CD4-positive, alpha-beta T cell treated with Interleukin-1 beta for 1 hour (primary cell): ENCODE results near the gene GTF2F2.

ENCODE experiments used
- DNase-seq, 2 donors: peaks; one replicate each; pipeline ENCODE4 v3.0.0-alpha.2; 2020 to 2022

The GTF2F2 gene

GRCh38 chr13:45119991-45120864 is at the start of gene GTF2F2:
Gene GTF2F2, plus strand, starts transcription at chr13:45120510. Its CDS starts 146 bp downstream, at chr13:45120656.
- peak; percentile 88 to 90 for DNase-seq

GRCh38 chr13:45073809-45074208 is 46.5 kb upstream of the GTF2F2 start:
- DNase-seq = no peak

- DNase-seq = no peak
Measured at GRCh38 chr13:45074721-45075120, 45.6 kb upstream of the GTF2F2 start.

DNA sequence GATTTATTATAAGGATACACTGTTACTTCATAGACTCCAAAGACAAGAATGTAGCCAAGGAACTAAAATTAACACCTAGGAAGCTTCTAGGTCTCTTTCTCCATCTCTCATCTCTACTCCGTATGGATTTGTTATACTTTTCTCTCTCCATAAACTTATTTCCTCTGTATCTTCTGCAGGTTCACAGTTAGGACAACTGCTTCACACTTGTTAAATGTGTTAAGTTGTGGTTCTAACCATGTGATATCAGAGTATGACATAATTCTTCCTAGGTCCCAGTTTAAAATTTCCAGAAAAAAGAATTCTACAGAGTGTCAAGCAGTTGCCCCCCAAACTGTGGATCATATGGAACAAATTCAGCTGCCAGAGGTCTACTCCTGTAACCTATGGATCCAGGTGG is 42.3 kb upstream of the GTF2F2 start:
- no peak for DNase-seq

DNA sequence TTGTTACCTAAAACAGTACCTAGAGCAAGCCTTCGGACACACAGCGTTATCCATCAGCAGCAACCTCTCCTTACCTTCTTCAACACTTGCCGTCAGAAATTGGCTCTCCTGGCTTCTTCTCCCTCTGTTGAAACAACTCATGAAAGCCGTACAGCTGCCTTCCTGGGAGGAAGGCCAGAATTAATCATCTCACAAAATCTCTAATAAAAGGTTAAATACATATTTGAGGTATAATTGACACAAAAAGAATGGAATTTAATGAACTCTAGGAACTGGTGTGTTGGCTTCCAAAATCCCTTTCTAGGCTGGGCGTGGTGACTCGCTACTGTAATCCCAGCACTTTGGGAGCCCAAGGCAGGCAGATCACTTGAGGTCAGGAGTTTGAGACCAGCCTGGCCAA is 37.3 kb upstream of the GTF2F2 start:
- DNase-seq = no peak

GRCh38 chr13:45084515-45084914 is 35.8 kb upstream of the GTF2F2 start:
- no peak for DNase-seq

GRCh38 chr13:45086484-45086883 is 33.8 kb upstream of the GTF2F2 start:
- no peak for DNase-seq

- no peak for DNase-seq
Measured at GRCh38 chr13:45092663-45093062, 27.6 kb upstream of the GTF2F2 start.

DNA sequence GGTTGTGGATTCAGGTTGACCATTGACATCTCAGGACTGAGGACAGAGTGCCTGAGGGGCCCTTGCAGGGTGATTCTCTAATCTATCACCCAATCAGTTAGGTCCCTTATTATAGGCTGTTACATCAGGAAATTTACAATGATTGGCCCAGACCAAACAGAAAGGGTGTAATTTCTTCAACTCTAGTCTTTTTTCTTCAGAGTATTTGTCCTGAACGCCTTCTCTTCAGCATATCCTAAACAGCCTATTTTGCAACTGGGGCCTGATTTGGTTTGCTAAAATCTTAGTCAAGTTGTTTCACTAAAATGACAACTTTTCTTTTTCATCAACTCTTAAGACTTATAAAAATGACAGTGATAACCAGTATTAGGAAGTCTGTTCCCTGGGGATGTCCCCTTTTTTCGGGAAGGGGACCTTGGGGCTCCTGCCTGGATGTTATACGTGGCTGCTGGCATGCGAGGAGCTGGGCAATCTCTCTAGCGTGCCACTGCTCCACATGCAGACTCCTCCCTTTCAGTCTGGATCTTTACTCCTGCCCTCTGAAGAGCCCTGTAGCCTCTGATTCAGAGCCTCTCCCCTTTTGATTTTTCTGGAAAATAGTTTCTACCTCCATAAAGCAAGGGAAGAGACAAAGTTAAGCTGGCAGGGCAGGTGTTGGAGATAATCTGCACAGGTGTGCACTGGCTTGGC is 19.6 kb upstream of the GTF2F2 start:
- no peak for DNase-seq

- DNase-seq = no peak
Measured at GRCh38 chr13:45101327-45102018, 18.8 kb upstream of the GTF2F2 start.

DNA sequence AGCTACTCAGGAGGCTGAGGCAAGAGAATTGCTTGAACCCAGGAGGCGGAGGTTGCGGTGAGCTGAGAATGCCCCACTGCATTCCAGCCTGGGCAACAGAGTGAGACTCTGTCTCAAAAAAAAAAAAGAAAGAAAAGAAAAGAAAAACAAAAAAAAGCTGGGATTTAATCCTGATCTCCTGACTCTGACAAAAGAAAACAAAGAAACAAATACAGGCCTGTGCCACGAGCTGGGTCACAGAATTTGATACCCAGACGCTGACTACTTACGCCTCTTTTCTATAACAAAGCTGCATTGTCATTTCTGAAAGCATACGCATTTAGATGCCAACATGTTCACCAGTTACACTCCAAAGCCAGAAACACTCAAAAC is 18.2 kb upstream of the GTF2F2 start:
- DNase-seq = no peak

DNA sequence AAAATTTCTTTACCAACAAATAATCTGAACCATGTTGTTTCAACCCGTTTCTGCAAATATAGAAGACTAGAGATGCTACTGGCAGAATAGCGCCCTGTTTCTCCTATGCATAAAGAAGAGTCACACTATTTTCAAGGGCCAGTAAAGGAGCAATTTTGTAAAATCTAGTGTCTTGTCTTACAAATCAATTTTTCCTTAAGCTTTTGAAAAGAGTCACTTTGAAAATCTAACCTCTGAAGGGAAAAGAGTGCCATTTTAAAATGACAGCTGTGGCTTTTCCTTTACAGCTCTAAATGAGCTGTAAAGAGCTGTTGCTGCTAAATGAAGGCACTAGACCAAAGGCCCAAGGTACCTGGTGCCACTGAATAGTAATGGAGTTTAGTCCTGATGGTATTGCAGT is 16.9 kb upstream of the GTF2F2 start:
- no peak for DNase-seq

DNA sequence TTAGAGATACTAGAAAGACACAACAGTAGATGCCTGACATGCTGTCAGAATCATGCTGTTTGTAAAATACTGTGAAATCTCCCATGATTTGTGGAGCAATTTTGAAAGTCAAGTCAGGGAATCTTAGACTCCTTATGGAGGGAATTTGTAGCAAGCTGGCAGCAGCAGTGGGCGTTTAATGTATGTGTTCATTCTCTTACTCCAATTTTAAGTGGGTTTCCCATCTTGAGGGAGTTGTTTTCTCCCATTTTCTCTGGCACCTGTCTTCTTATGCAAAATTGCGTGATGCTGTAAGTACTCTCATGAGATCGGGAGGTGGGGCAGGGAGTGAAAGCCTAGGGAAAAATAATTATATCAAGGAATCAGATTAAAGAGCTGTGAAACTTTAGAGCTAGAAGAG is 16.0 kb upstream of the GTF2F2 start:
- no peak for DNase-seq

- DNase-seq = no peak
Measured at GRCh38 chr13:45105895-45106294, 14.4 kb upstream of the GTF2F2 start.

GRCh38 chr13:45107539-45107938 is 12.8 kb upstream of the GTF2F2 start:
- DNase-seq = no peak

- peak; percentile 6 to 12 for DNase-seq
Measured at GRCh38 chr13:45108716-45109101, 11.6 kb upstream of the GTF2F2 start.

DNA sequence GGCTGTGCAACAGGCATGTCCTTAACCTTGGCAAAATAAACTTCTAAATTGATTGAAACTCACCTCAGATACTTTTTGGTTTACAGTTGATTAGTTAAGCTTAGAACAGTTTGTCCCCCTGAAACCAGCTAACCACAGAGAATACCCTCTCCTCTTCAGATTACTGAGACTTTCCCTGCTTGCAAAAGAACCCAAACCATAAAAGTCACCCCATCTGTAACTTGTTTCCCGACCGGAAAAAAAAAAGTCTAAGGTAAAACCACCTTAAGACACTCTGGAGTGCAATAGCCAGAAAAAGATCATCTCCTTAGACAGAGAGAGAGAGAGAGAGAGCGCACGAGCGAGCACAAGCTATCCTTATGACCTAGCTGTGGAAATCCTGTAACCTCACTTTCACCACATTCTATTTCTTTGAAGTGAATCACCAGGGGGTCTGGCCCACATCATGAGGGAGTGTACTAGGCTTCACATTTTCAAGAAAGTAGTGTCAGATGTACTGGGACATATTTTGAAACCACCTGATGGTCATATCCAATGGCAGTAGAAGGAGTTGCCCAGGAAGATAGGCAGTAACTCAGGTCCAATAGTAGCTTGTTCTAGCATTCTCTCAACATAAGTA is 11.1 kb upstream of the GTF2F2 start:
- DNase-seq = no peak

DNA sequence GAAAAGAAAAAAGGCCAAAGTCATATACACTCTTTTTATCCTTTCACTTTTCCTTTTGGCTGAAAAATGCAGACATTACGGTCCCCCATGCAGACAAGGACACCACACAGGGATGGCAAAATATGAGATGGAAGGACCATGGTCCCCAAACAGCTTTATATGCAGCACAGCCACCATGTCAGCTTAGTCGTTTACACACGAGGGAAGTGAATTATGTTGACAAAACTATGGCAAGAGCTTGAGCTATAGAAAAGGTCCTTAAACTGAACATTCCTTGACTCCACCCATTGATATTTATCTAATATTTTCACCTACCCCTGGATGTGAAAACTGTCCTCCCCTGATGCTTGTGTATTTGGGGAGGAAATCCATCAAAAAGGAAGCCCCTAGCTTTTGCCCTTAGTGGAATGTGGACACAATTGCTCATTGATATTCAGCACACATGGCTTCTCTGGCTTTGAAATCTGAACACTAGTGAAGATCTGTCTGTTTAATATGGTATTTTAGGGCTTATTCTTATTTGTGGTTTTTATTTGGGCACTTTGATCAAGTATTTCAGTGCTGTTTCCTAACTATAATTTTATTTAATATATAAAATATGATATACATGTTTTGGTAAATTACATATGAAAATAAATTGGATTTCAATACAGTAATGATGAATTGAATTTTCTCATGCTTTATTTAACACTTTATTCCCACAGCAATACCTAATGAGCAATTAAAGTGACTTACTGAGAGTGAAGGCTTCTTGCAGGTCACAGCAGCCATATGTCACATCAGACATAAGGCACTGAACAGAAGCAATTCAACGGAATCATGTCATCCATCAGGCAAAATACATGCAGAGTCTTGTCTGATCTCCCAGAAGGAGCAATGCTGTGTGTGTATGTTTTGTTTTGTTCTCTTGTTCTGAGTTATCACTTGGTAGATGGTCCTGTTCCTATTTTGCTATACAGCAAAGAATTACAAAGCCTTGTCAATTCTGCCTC is 6.8 kb upstream of the GTF2F2 start:
- DNase-seq = no peak

DNA sequence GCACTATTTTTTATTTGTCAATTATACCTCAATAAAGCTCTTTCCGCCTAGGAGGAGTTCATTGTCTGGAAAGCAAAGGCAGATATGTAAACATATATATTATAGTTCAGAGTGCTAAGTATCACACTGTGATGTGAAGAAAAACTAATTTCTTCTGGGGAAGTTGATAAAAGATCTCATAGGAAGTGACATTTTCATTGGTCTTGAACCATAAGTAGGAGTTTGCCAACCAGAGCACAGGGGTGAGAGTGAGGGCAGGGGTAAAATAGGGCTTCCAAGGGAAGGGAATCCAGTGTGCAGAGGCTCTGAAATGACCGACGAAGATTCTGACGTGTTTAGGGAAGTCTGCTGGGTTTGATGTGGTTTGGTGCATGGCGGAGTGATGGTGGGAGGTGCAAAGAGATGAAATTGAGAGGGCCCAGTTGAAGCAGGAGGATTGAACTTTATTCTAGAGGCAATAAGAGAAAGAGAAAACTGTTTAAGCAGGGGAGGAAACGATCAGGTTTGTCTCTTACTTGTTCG is 780 bp upstream of the GTF2F2 start:
- DNase-seq = peak; percentile 77

GRCh38 chr13:45120967-45121831 is 889 bp downstream of the GTF2F2 start:
- DNase-seq = peak in 1 of 2 donors; percentile 12

GRCh38 chr13:45122941-45123340 is 2.6 kb downstream of the GTF2F2 start:
- DNase-seq = no peak
